Adrenal gland (tissue), 5 donors: ENCODE measurements around the gene VPS8.

ENCODE experiments used
- CTCF ChIP-seq, 6 experiments: fragments of 450-650 bp in 4 of 6; fragments of 200-600 bp in 2 of 6; sonication (generic) in 1 of 6; IDR thresholded peaks; 1 replicate in 5 of 6; 2 replicates in 1 of 6; pipeline versions ENCODE4 v1.5.1 to v1.8.0; 2016 to 2021; ENCODE audit warnings: antibody characterized with exemption in 6 of 6, mild to moderate bottlenecking in 2 of 6, moderate library complexity in 1 of 6
- POLR2A ChIP-seq, 2 donors: fragments of 450-650 bp; IDR thresholded peaks; one replicate each; pipeline ENCODE4 v1.6.1; 2017; ENCODE audit warnings: antibody characterized with exemption in 2 of 2, mild to moderate bottlenecking in 2 of 2, moderate library complexity in 1 of 2
- donor health status: DM: no; HTN: no; CAD: no.

DNA sequence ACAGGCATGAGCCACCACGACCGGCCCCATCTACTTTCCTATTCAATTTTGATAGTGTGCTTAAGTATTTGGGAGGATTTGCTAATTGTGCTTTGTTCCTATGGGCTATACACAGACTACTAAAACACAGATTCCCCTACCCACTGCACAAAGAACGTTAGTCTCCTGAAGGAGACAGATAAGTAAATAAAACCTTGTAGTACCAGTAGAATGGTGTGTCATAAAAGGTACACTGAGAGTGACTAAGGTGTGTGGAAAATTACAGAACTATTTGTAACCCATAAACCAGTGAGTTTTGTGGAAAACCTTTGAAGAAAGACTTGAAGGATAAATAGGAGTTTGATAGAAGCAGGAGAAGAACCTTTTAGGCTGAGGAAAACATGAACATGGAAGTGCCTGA is 158.2 kb downstream of the VPS8 start:
- TF ChIP-seq CTCF (IDR thresholded peaks at IDR 0.05) (no peak), POLR2A (IDR thresholded peaks at IDR 0.05) (no peak)
